T-helper 1 cell treated with Interleukin-12 subunit alpha and Interleukin-12 subunit beta and Interleukin-4 antibody, amounts not matched to agents 30 μg/mL and 1 μg/mL, for 36 hours (primary cell): Measurements from ENCODE around the gene PKN1.
"Not testable (repeated sequence)": the region's sequence is repeated elsewhere in the genome, so short reads cannot be mapped to it uniquely, and the experiment has no call there.

Experiments
- H3K27ac Mint-ChIP-seq: one replicate; pipeline ENCODE4 v1.8.0; 2021; ENCODE audit warnings: mild to moderate bottlenecking, mixed read lengths
- H3K27me3 Mint-ChIP-seq: one replicate; pipeline ENCODE4 v1.8.0; 2021; ENCODE audit warnings: low read depth, mixed read lengths
- H3K36me3 Mint-ChIP-seq: one replicate; pipeline ENCODE4 v1.8.0; 2021; ENCODE audit warnings: low read depth, mixed read lengths
- H3K4me1 Mint-ChIP-seq: one replicate; pipeline ENCODE4 v1.8.0; 2021; ENCODE audit warnings: low read depth, mixed read lengths
- H3K4me3 Mint-ChIP-seq: one replicate; pipeline ENCODE4 v1.8.0; 2021; ENCODE audit warnings: mild to moderate bottlenecking, moderate library complexity, mixed read lengths
- H3K9me3 Mint-ChIP-seq: one replicate; pipeline ENCODE4 v1.8.0; 2021; ENCODE audit warnings: mixed read lengths

PKN1 gene

GRCh38 chr19:14402332-14403144 lies 30.6 kb upstream of the PKN1 start:
- no peak overlapping the region for H3K27ac Mint-ChIP-seq
- H3K4me3 Mint-ChIP-seq = no peak overlapping the region
- no peaks in the 10 kb centered on the region for H3K9me3 Mint-ChIP-seq
- peaks cover 50% of the 10 kb centered on the region for H3K36me3 Mint-ChIP-seq
- H3K4me1 Mint-ChIP-seq = peaks cover 2% of the 10 kb centered on the region
- H3K27me3 Mint-ChIP-seq = no peaks in the 10 kb centered on the region

DNA sequence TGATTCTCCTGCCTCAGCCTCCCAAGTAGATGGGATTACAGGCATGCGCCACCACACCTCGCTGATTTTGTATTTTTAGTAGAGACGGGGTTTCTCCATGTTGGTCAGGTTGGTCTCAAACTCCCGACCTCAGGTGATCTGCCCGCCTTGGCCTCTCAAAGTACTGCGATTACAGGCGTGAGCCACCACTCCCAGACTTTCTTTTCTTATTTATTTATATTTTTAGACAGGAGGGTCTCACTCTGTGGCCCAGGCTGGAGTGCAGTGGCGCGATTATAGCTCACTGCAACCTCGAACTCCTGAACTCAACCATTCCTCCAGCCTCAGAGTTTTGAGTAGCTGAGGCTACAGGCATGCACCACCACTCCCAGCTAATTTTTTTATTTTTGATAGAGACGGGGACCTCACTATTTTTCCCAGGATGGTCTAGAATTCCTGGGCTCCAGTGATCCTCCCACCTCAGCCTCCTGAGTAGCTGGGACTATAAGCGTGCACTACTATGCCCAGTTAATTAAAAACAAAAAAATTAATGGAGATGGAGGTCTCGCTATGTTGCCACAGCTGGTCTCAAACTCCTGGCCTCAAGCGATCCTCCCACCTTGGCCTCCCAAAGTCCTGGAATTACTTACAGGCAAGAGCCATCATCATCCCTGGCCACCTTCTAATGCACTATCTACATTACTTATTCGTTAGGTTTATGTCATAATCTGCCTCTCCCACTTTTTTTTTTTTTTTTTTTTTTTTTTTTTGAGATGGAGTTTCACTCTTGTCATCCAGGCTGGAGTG lies 29.8 kb upstream of the PKN1 start:
- H3K4me3 Mint-ChIP-seq, H3K9me3 Mint-ChIP-seq, H3K27ac Mint-ChIP-seq, H3K27me3 Mint-ChIP-seq, H3K4me1 Mint-ChIP-seq: not testable (repeated sequence)
- H3K36me3 Mint-ChIP-seq = peaks cover 49% of the 10 kb centered on the region

- peaks cover 6% of the 10 kb centered on the region for H3K4me1 Mint-ChIP-seq
- no peaks in the 10 kb centered on the region for H3K9me3 Mint-ChIP-seq
- H3K27ac Mint-ChIP-seq = peak overlapping the region; percentile 62
- no peak overlapping the region for H3K4me3 Mint-ChIP-seq
- no peaks in the 10 kb centered on the region for H3K27me3 Mint-ChIP-seq
- peaks cover 51% of the 10 kb centered on the region for H3K36me3 Mint-ChIP-seq
Observed at GRCh38 chr19:14404312-14404711, 28.8 kb upstream of the PKN1 start.

GRCh38 chr19:14405380-14405757 lies 27.7 kb upstream of the PKN1 start:
- H3K4me1 Mint-ChIP-seq = peaks cover 9% of the 10 kb centered on the region
- no peak overlapping the region for H3K4me3 Mint-ChIP-seq
- H3K27me3 Mint-ChIP-seq = no peaks in the 10 kb centered on the region
- H3K27ac Mint-ChIP-seq = no peak overlapping the region
- no peaks in the 10 kb centered on the region for H3K9me3 Mint-ChIP-seq
- peaks cover 58% of the 10 kb centered on the region for H3K36me3 Mint-ChIP-seq

GRCh38 chr19:14405758-14406644 lies 27.1 kb upstream of the PKN1 start:
- peaks cover 58% of the 10 kb centered on the region for H3K36me3 Mint-ChIP-seq
- peak overlapping the region; percentile 45 for H3K27ac Mint-ChIP-seq
- H3K9me3 Mint-ChIP-seq = no peaks in the 10 kb centered on the region
- no peak overlapping the region for H3K4me3 Mint-ChIP-seq
- no peaks in the 10 kb centered on the region for H3K27me3 Mint-ChIP-seq
- peaks cover 10% of the 10 kb centered on the region for H3K4me1 Mint-ChIP-seq

DNA sequence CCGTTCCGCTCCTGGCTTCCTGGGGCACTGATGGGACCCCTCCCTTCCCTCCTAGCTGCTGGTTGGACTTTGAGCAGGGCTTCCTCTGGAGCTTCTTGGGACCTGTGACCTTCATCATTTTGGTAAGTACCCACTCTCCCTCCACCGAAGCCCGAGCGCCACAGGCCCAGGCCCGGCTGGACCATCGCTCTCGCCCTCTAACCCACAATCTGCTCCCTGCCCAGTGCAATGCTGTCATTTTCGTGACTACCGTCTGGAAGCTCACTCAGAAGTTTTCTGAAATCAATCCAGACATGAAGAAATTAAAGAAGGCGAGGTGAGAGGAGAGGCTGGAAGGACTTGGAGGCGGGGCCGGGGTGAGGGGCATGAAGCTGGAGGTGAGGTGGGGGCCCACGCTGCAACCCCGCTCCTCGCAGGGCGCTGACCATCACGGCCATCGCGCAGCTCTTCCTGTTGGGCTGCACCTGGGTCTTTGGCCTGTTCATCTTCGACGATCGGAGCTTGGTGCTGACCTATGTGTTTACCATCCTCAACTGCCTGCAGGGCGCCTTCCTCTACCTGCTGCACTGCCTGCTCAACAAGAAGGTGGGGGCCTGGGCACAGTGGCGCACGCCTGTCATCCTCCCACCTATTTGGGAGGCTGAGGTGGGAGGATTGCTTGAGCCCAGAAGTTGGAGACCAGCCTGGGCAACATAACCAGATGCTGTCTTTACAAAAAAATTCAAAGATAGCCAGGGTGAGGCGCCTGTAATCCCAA lies 26.3 kb upstream of the PKN1 start:
- H3K4me3 Mint-ChIP-seq = no peak overlapping the region
- H3K4me1 Mint-ChIP-seq = peaks cover 15% of the 10 kb centered on the region
- H3K27me3 Mint-ChIP-seq = no peaks in the 10 kb centered on the region
- no peak overlapping the region for H3K27ac Mint-ChIP-seq
- H3K9me3 Mint-ChIP-seq = no peaks in the 10 kb centered on the region
- H3K36me3 Mint-ChIP-seq = peaks cover 57% of the 10 kb centered on the region

GRCh38 chr19:14407605-14408484 lies 25.3 kb upstream of the PKN1 start:
- Mint-ChIP-seq H3K27ac (peak overlapping the region; percentile 52), H3K4me1 (peaks cover 17% of the 10 kb centered on the region), H3K36me3 (peaks cover 56% of the 10 kb centered on the region), H3K27me3 (no peaks in the 10 kb centered on the region), H3K9me3 (no peaks in the 10 kb centered on the region), H3K4me3 (no peak overlapping the region)

DNA sequence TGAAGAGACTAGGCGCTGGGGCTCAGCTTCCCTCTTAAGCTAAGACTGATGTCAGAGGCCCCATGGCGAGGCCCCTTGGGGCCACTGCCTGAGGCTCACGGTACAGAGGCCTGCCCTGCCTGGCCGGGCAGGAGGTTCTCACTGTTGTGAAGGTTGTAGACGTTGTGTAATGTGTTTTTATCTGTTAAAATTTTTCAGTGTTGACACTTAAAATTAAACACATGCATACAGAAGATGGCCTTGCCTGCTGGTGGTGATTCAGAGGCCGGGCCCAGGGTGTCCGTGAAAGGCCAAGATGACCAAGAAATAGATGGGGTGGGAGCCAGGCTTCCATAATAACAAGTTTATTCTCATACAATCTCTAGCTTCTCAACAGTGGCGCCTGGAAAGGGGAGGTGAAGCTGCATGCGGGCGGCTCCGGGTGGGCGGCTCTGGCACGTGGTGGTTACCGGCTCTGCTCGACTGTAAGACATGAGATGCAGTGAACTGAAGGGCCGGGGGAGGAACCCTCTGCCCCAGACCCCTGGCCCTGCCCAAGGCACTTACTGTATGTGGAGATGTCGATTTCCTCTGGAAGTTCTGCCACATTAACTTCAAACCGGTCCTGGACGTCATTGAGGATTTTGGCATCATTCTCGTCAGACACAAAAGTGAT lies 24.5 kb upstream of the PKN1 start:
- Mint-ChIP-seq H3K4me3 (no peak overlapping the region), H3K36me3 (peaks cover 62% of the 10 kb centered on the region), H3K27me3 (no peaks in the 10 kb centered on the region), H3K27ac (peak overlapping the region; percentile 52), H3K9me3 (no peaks in the 10 kb centered on the region), H3K4me1 (peaks cover 24% of the 10 kb centered on the region)

GRCh38 chr19:14409146-14410023 lies 23.7 kb upstream of the PKN1 start:
- Mint-ChIP-seq H3K36me3 (peaks cover 58% of the 10 kb centered on the region), H3K4me3 (no peak overlapping the region), H3K27me3 (no peaks in the 10 kb centered on the region), H3K27ac (peak overlapping the region; percentile 63), H3K9me3 (no peaks in the 10 kb centered on the region), H3K4me1 (peaks cover 24% of the 10 kb centered on the region)

- peak overlapping the region; percentile 65 for H3K27ac Mint-ChIP-seq
- no peaks in the 10 kb centered on the region for H3K27me3 Mint-ChIP-seq
- no peaks in the 10 kb centered on the region for H3K9me3 Mint-ChIP-seq
- no peak overlapping the region for H3K4me3 Mint-ChIP-seq
- peaks cover 30% of the 10 kb centered on the region for H3K4me1 Mint-ChIP-seq
- peaks cover 53% of the 10 kb centered on the region for H3K36me3 Mint-ChIP-seq
Observed at GRCh38 chr19:14410091-14411051, 22.7 kb upstream of the PKN1 start.

- Mint-ChIP-seq H3K27ac (no peak overlapping the region), H3K36me3 (peaks cover 54% of the 10 kb centered on the region), H3K9me3 (no peaks in the 10 kb centered on the region), H3K27me3 (no peaks in the 10 kb centered on the region), H3K4me3 (no peak overlapping the region), H3K4me1 (peaks cover 39% of the 10 kb centered on the region)
Observed at GRCh38 chr19:14411161-14411937, 21.8 kb upstream of the PKN1 start.
